ENCODE measurements around the gene RSPH9. TPM values are rescaled to one million over a fixed set of nuclear protein-coding genes. Genes with fewer than 3 reads are reported as not detected.
A peak's percentile ranks its signal among the peaks of the same experiment; 100 is the strongest.

The RSPH9 gene
- total RNA-seq, 1 donor from 2014 or later: 0.22 TPM

GRCh38 chr6:43624786-43625288 is 20.0 kb upstream of the RSPH9 start:
- TF ChIP-seq, protein P1, sequence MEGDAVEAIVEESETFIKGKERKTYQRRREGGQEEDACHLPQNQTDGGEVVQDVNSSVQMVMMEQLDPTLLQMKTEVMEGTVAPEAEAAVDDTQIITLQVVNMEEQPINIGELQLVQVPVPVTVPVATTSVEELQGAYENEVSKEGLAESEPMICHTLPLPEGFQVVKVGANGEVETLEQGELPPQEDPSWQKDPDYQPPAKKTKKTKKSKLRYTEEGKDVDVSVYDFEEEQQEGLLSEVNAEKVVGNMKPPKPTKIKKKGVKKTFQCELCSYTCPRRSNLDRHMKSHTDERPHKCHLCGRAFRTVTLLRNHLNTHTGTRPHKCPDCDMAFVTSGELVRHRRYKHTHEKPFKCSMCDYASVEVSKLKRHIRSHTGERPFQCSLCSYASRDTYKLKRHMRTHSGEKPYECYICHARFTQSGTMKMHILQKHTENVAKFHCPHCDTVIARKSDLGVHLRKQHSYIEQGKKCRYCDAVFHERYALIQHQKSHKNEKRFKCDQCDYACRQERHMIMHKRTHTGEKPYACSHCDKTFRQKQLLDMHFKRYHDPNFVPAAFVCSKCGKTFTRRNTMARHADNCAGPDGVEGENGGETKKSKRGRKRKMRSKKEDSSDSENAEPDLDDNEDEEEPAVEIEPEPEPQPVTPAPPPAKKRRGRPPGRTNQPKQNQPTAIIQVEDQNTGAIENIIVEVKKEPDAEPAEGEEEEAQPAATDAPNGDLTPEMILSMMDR (IDR thresholded peaks at IDR 0.05): no peak
- peak overlapping the region; percentile 100 for H3K27ac Mint-ChIP-seq (ENCODE audit: unreplicated experiment)
- peaks cover 38% of the 10 kb centered on the region for H3K4me1 Mint-ChIP-seq (ENCODE audit: low read depth)
- H3K4me3 Mint-ChIP-seq (ENCODE audit: unreplicated experiment): no peak overlapping the region
- peaks cover 39% of the 10 kb centered on the region for H3K36me3 Mint-ChIP-seq (ENCODE audit: low read depth)
- no peaks in the 10 kb centered on the region for H3K9me3 Mint-ChIP-seq (ENCODE audit: low read depth)
- DNase-seq (ENCODE audit: low spot score): no peak
- H3K27me3 Mint-ChIP-seq (ENCODE audit: low read depth): no peaks in the 10 kb centered on the region

DNA sequence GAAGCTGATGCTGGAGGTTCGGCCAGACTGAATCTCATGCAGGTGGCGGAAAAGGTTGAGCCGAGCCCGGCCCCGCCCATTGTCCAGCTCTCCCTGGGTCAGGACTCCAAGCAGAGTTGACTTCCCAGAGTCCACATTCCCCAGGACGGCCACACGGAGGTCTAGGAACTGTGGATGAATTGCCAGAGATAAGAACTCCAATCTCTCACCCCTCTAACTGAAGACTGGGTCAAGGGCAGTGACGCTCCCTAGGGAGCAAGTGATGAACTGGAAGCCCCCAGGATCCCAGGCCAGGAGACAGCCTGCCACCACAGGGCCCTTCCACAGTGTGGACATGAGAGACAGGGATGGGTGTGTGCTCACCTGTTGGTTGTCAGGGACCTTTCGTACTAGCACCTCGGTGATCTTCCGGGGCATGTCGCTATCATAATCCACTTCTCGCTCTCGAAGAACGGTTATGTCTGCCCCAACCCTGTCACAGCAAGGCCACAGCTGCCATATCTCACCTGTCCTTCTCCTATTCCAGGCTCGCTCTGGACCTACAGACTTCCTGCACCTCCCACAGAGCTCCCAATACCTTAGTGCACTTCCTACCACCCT is 19.3 kb upstream of the RSPH9 start:
- H3K4me1 Mint-ChIP-seq (ENCODE audit: low read depth): peaks cover 44% of the 10 kb centered on the region
- no peak for DNase-seq (ENCODE audit: low spot score)
- H3K9me3 Mint-ChIP-seq (ENCODE audit: low read depth): no peaks in the 10 kb centered on the region
- H3K27me3 Mint-ChIP-seq (ENCODE audit: low read depth): no peaks in the 10 kb centered on the region
- H3K36me3 Mint-ChIP-seq (ENCODE audit: low read depth): peaks cover 38% of the 10 kb centered on the region
- H3K4me3 Mint-ChIP-seq (ENCODE audit: unreplicated experiment): no peak overlapping the region
- TF ChIP-seq, protein P1 (IDR thresholded peaks at IDR 0.05): no peak
- peak overlapping the region; percentile 100 for H3K27ac Mint-ChIP-seq (ENCODE audit: unreplicated experiment)

DNA sequence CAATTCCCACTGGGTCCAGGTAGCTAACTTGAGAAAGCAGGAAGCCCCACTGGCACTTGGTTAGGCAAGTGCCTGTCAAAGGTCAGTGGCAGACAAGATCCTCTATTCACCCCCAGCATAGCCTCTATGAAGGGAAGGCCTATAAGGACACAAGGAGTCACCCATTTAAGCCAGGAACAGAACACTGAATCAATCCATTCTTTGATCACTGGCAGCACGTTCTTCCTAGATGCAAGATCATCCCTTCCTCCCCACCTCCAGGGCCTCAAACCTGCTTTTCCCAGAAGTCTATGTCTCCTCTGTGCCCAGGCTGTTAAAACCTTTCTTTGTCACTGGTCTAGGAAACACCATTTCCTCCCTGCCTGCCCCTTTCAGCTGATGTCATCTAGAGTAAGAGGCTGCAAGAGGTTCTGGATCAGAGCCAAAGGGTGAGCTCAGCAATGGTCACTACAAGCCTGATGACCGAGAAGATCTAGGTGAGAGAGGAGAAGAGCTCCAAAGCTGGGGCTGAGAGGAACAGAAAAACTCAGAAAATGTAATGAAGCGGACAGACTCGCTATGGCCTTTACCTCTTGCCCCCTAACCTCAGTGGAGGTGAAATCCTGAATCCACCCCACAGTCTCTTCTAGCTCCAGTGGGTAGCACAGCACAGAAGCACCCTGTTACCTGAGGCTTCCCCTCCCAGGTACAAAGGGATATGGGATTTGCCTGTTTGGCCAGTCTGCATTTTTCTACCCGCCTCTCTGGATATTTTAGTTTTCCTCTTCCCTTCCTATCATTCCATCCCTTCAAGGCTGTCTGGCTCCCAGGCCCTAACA is 17.6 kb upstream of the RSPH9 start:
- TF ChIP-seq, protein P1 (IDR thresholded peaks at IDR 0.05): no peak
- Mint-ChIP-seq H3K27ac (ENCODE audit: unreplicated experiment) (peak overlapping the region; percentile 100), H3K27me3 (ENCODE audit: low read depth) (no peaks in the 10 kb centered on the region), H3K36me3 (ENCODE audit: low read depth) (peaks cover 28% of the 10 kb centered on the region), H3K4me1 (ENCODE audit: low read depth) (peaks cover 48% of the 10 kb centered on the region), H3K9me3 (ENCODE audit: low read depth) (no peaks in the 10 kb centered on the region), H3K4me3 (ENCODE audit: unreplicated experiment) (peak overlapping the region; percentile 94)
- DNase-seq (ENCODE audit: low spot score): no peak

- Mint-ChIP-seq H3K4me1 (ENCODE audit: low read depth) (peaks cover 48% of the 10 kb centered on the region), H3K27ac (ENCODE audit: unreplicated experiment) (peak overlapping the region; percentile 100), H3K9me3 (ENCODE audit: low read depth) (no peaks in the 10 kb centered on the region), H3K4me3 (ENCODE audit: unreplicated experiment) (peak overlapping the region; percentile 94), H3K36me3 (ENCODE audit: low read depth) (peaks cover 18% of the 10 kb centered on the region), H3K27me3 (ENCODE audit: low read depth) (no peaks in the 10 kb centered on the region)
- DNase-seq (ENCODE audit: low spot score): no peak
- TF ChIP-seq, protein P1 (IDR thresholded peaks at IDR 0.05): no peak
These were observed 16.3 kb upstream of the RSPH9 start for GRCh38 chr6:43628393-43629103.

- Mint-ChIP-seq H3K4me3 (ENCODE audit: unreplicated experiment) (peak within 1 kb of the TSS; percentile 94), H3K4me1 (ENCODE audit: low read depth) (peaks cover 44% of the 10 kb centered on the region), H3K9me3 (ENCODE audit: low read depth) (no peaks in the 10 kb centered on the region), H3K36me3 (ENCODE audit: low read depth) (peaks cover 15% of the 10 kb centered on the region), H3K27ac (ENCODE audit: unreplicated experiment) (peak within 1 kb of the TSS; percentile 100), H3K27me3 (ENCODE audit: low read depth) (no peaks in the 10 kb centered on the region)
- TF ChIP-seq, protein P1 (IDR thresholded peaks at IDR 0.05): no peak
- peak; percentile 100 for DNase-seq (ENCODE audit: low spot score)
These were observed 15.7 kb upstream of the RSPH9 start, which contains the start of gene GTPBP2 for GRCh38 chr6:43629104-43629504. GTPBP2 (minus strand) TSS chr6:43629264; CDS start chr6:43629162, 102 bp downstream.
